ENCODE results near the gene LIMCH1. TPM values are rescaled to one million over a fixed set of nuclear protein-coding genes. Genes with fewer than 3 reads are reported as not detected.

The LIMCH1 gene
- total RNA-seq, 1 donor from 2014 or later = not detected

DNA sequence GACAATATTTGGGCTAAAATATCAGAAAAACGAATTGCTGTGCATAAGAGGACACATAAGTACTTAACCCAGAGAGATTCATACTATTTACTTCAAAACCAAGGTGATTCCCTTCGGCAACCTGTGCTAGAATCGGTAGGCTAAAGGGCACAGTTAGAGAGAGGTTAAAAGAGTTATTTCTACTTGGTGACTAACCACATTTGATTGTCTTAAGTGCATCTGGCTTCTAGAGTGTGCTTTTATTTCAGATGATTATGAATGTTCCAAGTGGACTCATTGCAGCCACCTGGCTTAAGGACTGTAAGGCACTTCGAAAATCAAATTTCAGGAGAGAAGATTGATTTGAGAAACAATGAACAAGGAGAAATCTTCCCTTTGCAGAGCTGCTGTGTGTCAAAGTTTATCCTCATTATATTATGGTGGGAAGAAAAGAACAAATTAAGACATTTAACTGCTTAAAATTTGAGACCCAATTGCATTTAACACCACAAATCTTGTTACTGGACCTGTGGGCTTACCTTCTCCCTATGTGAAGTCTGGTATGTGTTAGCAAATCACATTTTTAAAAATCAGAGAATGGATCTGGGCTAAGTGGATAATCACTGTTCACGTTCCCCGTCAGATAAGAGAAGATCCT is 176.5 kb downstream of the LIMCH1 start:
- ChIA-PET POLR2A (no interaction called here), CTCF (no interaction called here)
- Mint-ChIP-seq H3K27me3 (no peaks in the 10 kb centered on the region), H3K4me1 (no peaks in the 10 kb centered on the region), H3K4me3 (no peak overlapping the region), H3K36me3 (ENCODE audit: low read depth) (no peaks in the 10 kb centered on the region), H3K27ac (no peak overlapping the region), H3K9me3 (no peaks in the 10 kb centered on the region)
- ATAC-seq (ENCODE audit: low read depth) = no peak
- DNase-seq = no peak
- TF ChIP-seq, protein P1, sequence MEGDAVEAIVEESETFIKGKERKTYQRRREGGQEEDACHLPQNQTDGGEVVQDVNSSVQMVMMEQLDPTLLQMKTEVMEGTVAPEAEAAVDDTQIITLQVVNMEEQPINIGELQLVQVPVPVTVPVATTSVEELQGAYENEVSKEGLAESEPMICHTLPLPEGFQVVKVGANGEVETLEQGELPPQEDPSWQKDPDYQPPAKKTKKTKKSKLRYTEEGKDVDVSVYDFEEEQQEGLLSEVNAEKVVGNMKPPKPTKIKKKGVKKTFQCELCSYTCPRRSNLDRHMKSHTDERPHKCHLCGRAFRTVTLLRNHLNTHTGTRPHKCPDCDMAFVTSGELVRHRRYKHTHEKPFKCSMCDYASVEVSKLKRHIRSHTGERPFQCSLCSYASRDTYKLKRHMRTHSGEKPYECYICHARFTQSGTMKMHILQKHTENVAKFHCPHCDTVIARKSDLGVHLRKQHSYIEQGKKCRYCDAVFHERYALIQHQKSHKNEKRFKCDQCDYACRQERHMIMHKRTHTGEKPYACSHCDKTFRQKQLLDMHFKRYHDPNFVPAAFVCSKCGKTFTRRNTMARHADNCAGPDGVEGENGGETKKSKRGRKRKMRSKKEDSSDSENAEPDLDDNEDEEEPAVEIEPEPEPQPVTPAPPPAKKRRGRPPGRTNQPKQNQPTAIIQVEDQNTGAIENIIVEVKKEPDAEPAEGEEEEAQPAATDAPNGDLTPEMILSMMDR (IDR thresholded peaks at IDR 0.05) = no peak
- intact Hi-C loops (cut with micrococcal nuclease) = no loop called here

GRCh38 chr4:41715155-41715554 is 177.2 kb downstream of the LIMCH1 start:
- Mint-ChIP-seq H3K4me3 (no peak overlapping the region), H3K9me3 (no peaks in the 10 kb centered on the region), H3K36me3 (ENCODE audit: low read depth) (no peaks in the 10 kb centered on the region), H3K4me1 (no peaks in the 10 kb centered on the region), H3K27ac (no peak overlapping the region), H3K27me3 (peaks cover 5% of the 10 kb centered on the region)
- no peak for DNase-seq
- ATAC-seq (ENCODE audit: low read depth) = no peak
- CTCF ChIA-PET = no interaction called here
- intact Hi-C loops (cut with micrococcal nuclease) = no loop called here
- POLR2A ChIA-PET = no interaction called here
- TF ChIP-seq, protein P1 (IDR thresholded peaks at IDR 0.05) = no peak

DNA sequence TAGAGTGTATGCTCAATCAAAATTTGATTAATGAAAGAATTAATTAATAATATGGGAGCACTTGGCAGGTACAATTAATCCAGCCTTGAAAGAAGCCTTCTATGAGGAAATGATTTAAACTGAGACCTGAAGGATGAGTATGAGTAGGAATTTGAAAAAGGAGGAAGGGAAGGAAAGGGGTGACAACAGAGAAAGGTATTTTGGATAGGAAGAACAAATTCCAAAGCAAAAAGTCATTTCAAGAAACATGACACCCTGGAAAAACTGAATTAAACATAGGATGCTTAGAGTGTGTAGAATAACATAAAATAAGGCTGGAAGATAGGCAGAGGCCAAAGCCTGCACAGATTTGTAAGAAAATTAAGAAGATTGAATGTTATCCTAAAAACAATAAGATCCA is 180.9 kb downstream of the LIMCH1 start:
- H3K4me3 Mint-ChIP-seq = no peak overlapping the region
- no peaks in the 10 kb centered on the region for H3K9me3 Mint-ChIP-seq
- H3K4me1 Mint-ChIP-seq = no peaks in the 10 kb centered on the region
- POLR2A ChIA-PET = no interaction called here
- intact Hi-C loops (cut with micrococcal nuclease) = no loop called here
- H3K27ac Mint-ChIP-seq = no peak overlapping the region
- TF ChIP-seq, protein P1 (IDR thresholded peaks at IDR 0.05) = no peak
- DNase-seq (no peak), ATAC-seq (ENCODE audit: low read depth) (no peak)
- CTCF ChIA-PET = no interaction called here
- H3K27me3 Mint-ChIP-seq = peaks cover 6% of the 10 kb centered on the region
- H3K36me3 Mint-ChIP-seq (ENCODE audit: low read depth) = no peaks in the 10 kb centered on the region

GRCh38 chr4:41719417-41719816 is 181.5 kb downstream of the LIMCH1 start:
- POLR2A ChIA-PET = no interaction called here
- ATAC-seq (ENCODE audit: low read depth) = no peak
- no peaks in the 10 kb centered on the region for H3K4me1 Mint-ChIP-seq

GRCh38 chr4:41722181-41722580 is 184.2 kb downstream of the LIMCH1 start:
- no peaks in the 10 kb centered on the region for H3K36me3 Mint-ChIP-seq (ENCODE audit: low read depth)
- no peak for DNase-seq
- POLR2A ChIA-PET = no interaction called here
- no peak for ATAC-seq (ENCODE audit: low read depth)
- TF ChIP-seq, protein P1 (IDR thresholded peaks at IDR 0.05) = no peak
- intact Hi-C loops (cut with micrococcal nuclease) = no loop called here
- H3K4me1 Mint-ChIP-seq = no peaks in the 10 kb centered on the region
- H3K27me3 Mint-ChIP-seq = peaks cover 6% of the 10 kb centered on the region
- no peak overlapping the region for H3K4me3 Mint-ChIP-seq
- H3K9me3 Mint-ChIP-seq = peaks cover 5% of the 10 kb centered on the region
- CTCF ChIA-PET = no interaction called here
- H3K27ac Mint-ChIP-seq = no peak overlapping the region

More at GRCh38 chr4:41719417-41719816, 181.5 kb downstream of the LIMCH1 start:
- H3K27ac Mint-ChIP-seq = no peak overlapping the region
- CTCF ChIA-PET = no interaction called here
- TF ChIP-seq, protein P1 (IDR thresholded peaks at IDR 0.05) = no peak
- H3K9me3 Mint-ChIP-seq = no peaks in the 10 kb centered on the region
- H3K27me3 Mint-ChIP-seq = peaks cover 6% of the 10 kb centered on the region
- intact Hi-C loops (cut with micrococcal nuclease) = no loop called here
- no peaks in the 10 kb centered on the region for H3K36me3 Mint-ChIP-seq (ENCODE audit: low read depth)
- DNase-seq = no peak
- no peak overlapping the region for H3K4me3 Mint-ChIP-seq
